Muscle of arm (tissue), 12 donors: ENCODE data around the gene CFAP161. TPM values are rescaled to one million over a fixed set of nuclear protein-coding genes. Genes with fewer than 3 reads are reported as not detected.
"Not testable (repeated sequence)": the region's sequence is repeated elsewhere in the genome, so short reads cannot be mapped to it uniquely, and the experiment has no call there.

Experiments
- DNase-seq: peaks from one replicate; pipeline ENCODE4 v3.0.0-alpha.2; 2013
- polyA plus RNA-seq, 12 donors: library from polyadenylated mRNA; unstranded; fragments of 120-200 nt; gene quantifications; one replicate each; pipeline ENCODE4 v1.2.1, GENCODE V29; 2013; ENCODE audit not compliant: insufficient read length in 12 of 12

CFAP161 gene
- polyA plus RNA-seq, 12 donors = 0.15 to 1.1 (median 0.61) TPM; not detected in 2

- no peak for DNase-seq
Measured at GRCh38 chr15:81157939-81158223, 23.8 kb downstream of the CFAP161 start.

GRCh38 chr15:81158561-81158960, 24.5 kb downstream of the CFAP161 start:
- not testable (repeated sequence) for DNase-seq

GRCh38 chr15:81160312-81161159, 26.5 kb downstream of the CFAP161 start:
- peak; percentile 93 for DNase-seq

- DNase-seq = no peak
Measured at GRCh38 chr15:81161160-81161673, 27.1 kb downstream of the CFAP161 start.

GRCh38 chr15:81161851-81162250, 27.8 kb downstream of the CFAP161 start:
- no peak for DNase-seq

GRCh38 chr15:81163961-81164800, 30.1 kb downstream of the CFAP161 start:
- DNase-seq = no peak

- DNase-seq = no peak
Measured at GRCh38 chr15:81165535-81165934, 31.5 kb downstream of the CFAP161 start.

GRCh38 chr15:81166636-81167305, 32.7 kb downstream of the CFAP161 start:
- no peak for DNase-seq

- no peak for DNase-seq
Measured at GRCh38 chr15:81168131-81168526, 34.1 kb downstream of the CFAP161 start.

GRCh38 chr15:81168644-81169043, 34.6 kb downstream of the CFAP161 start:
- DNase-seq = no peak

- no peak for DNase-seq
Measured at GRCh38 chr15:81170511-81170910, 36.4 kb downstream of the CFAP161 start.

GRCh38 chr15:81171286-81171685, 37.2 kb downstream of the CFAP161 start:
- no peak for DNase-seq

GRCh38 chr15:81174125-81174791, 40.2 kb downstream of the CFAP161 start:
- no peak for DNase-seq

GRCh38 chr15:81174792-81175327, 40.8 kb downstream of the CFAP161 start:
- no peak for DNase-seq

- DNase-seq = no peak
Measured at GRCh38 chr15:81175496-81175895, 41.4 kb downstream of the CFAP161 start.

GRCh38 chr15:81176291-81176893, 42.3 kb downstream of the CFAP161 start:
- peak; percentile 38 for DNase-seq

- DNase-seq = no peak
Measured at GRCh38 chr15:81178365-81178764, 44.3 kb downstream of the CFAP161 start.

GRCh38 chr15:81181220-81181619, 47.1 kb downstream of the CFAP161 start:
- no peak for DNase-seq

- DNase-seq = no peak
Measured at GRCh38 chr15:81182031-81182755, 48.1 kb downstream of the CFAP161 start.

GRCh38 chr15:81182756-81183438, 48.8 kb downstream of the CFAP161 start:
- DNase-seq = no peak
